ENCODE measurements around the gene LDLRAD2.
A peak's percentile ranks its signal among the peaks of the same experiment; 100 is the strongest.

GRCh38 chr1:21852282-21853130 is 40.4 kb downstream of the LDLRAD2 start:
- TF ChIP-seq ASH2L (IDR thresholded peaks at IDR 0.05; ENCODE audit: borderline replicate concordance, low read depth): no peak
- peak; percentile 76 for TF ChIP-seq ZNF687 (IDR thresholded peaks at IDR 0.05)
- TF ChIP-seq CTCF (IDR thresholded peaks at IDR 0.05 in 2 of 3, conservative IDR thresholded peaks at IDR 0.05 in 1 of 3; ENCODE audit: control insufficient read depth in 2 of 3, extremely low read depth in 1 of 3, insufficient read depth in 1 of 3, low read depth in 3 of 3, low read length in 3 of 3): no peak
- TF ChIP-seq CEBPB (IDR thresholded peaks at IDR 0.05; ENCODE audit: borderline replicate concordance in 1 of 2, low read depth in 2 of 2, low read length in 2 of 2): no peak
- TF ChIP-seq SP1 (IDR thresholded peaks at IDR 0.05; ENCODE audit: low read depth, low read length): no peak
- no peak for TF ChIP-seq EZH2 (IDR thresholded peaks at IDR 0.05; ENCODE audit: borderline replicate concordance, control insufficient read depth, low read depth, low read length)
- no peak for TF ChIP-seq IRF5 (IDR thresholded peaks at IDR 0.05; ENCODE audit: borderline replicate concordance)
- TF ChIP-seq NRF1 (conservative IDR thresholded peaks at IDR 0.05; ENCODE audit: low read depth, low read length): no peak
- TF ChIP-seq, protein P1, sequence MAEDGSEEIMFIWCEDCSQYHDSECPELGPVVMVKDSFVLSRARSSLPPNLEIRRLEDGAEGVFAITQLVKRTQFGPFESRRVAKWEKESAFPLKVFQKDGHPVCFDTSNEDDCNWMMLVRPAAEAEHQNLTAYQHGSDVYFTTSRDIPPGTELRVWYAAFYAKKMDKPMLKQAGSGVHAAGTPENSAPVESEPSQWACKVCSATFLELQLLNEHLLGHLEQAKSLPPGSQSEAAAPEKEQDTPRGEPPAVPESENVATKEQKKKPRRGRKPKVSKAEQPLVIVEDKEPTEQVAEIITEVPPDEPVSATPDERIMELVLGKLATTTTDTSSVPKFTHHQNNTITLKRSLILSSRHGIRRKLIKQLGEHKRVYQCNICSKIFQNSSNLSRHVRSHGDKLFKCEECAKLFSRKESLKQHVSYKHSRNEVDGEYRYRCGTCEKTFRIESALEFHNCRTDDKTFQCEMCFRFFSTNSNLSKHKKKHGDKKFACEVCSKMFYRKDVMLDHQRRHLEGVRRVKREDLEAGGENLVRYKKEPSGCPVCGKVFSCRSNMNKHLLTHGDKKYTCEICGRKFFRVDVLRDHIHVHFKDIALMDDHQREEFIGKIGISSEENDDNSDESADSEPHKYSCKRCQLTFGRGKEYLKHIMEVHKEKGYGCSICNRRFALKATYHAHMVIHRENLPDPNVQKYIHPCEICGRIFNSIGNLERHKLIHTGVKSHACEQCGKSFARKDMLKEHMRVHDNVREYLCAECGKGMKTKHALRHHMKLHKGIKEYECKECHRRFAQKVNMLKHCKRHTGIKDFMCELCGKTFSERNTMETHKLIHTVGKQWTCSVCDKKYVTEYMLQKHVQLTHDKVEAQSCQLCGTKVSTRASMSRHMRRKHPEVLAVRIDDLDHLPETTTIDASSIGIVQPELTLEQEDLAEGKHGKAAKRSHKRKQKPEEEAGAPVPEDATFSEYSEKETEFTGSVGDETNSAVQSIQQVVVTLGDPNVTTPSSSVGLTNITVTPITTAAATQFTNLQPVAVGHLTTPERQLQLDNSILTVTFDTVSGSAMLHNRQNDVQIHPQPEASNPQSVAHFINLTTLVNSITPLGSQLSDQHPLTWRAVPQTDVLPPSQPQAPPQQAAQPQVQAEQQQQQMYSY (CRISPR knock-in tag; IDR thresholded peaks at IDR 0.05): no peak
- no peak for TF ChIP-seq EP300 (IDR thresholded peaks at IDR 0.05; ENCODE audit: borderline replicate concordance in 1 of 2, control insufficient read depth in 1 of 2, low read depth in 2 of 2, low read length in 2 of 2)
- TF ChIP-seq CREB1 (IDR thresholded peaks at IDR 0.05; ENCODE audit: low read depth): no peak
- TF ChIP-seq, protein P2, sequence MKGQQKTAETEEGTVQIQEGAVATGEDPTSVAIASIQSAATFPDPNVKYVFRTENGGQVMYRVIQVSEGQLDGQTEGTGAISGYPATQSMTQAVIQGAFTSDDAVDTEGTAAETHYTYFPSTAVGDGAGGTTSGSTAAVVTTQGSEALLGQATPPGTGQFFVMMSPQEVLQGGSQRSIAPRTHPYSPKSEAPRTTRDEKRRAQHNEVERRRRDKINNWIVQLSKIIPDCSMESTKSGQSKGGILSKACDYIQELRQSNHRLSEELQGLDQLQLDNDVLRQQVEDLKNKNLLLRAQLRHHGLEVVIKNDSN (IDR thresholded peaks at IDR 0.05; ENCODE audit: borderline replicate concordance, extremely low read length, insufficient read depth, low read depth, low read length): peak; percentile 74
- TF ChIP-seq ZNF274 (IDR thresholded peaks at IDR 0.05; ENCODE audit: insufficient read depth, insufficient read length): no peak
- no peak for TF ChIP-seq RFX5 (IDR thresholded peaks at IDR 0.05; ENCODE audit: low read depth, low read length)

Data from GM12878 (cell line).